HG03575 (cell line): ENCODE measurements around the gene GSC2.
"Not testable (repeated sequence)": the region's sequence is repeated elsewhere in the genome, so short reads cannot be mapped to it uniquely, and the experiment has no call there.

Experiments
- ATAC-seq: cut with Tn5 transposase; IDR thresholded peaks from one replicate; pipeline ENCODE4 v1.9.1; 2021; ENCODE audit not compliant: unreplicated experiment, insufficient number of reproducible peaks, low FRiP score; ENCODE audit errors: extremely low read depth

GSC2 gene

GRCh38 chr22:19167106-19167869 is 17.2 kb upstream of the GSC2 start:
- ATAC-seq = no peak

GRCh38 chr22:19166421-19166820 is 16.3 kb upstream of the GSC2 start:
- ATAC-seq = no peak

- ATAC-seq = no peak
Observed at GRCh38 chr22:19164425-19164824, 14.3 kb upstream of the GSC2 start.

GRCh38 chr22:19158649-19159048 is 8.6 kb upstream of the GSC2 start:
- ATAC-seq = not testable (repeated sequence)

GRCh38 chr22:19156109-19156508 is 6.0 kb upstream of the GSC2 start:
- ATAC-seq = not testable (repeated sequence)

- no peak for ATAC-seq
Observed at GRCh38 chr22:19152942-19153883, 3.1 kb upstream of the GSC2 start.

- no peak for ATAC-seq
Observed at GRCh38 chr22:19151329-19152191, 1.5 kb upstream of the GSC2 start.

- ATAC-seq = no peak
Observed at GRCh38 chr22:19150482-19151328, 613 bp upstream of the GSC2 start.

GRCh38 chr22:19149047-19149883 is 827 bp downstream of the GSC2 start:
- no peak for ATAC-seq

GRCh38 chr22:19148417-19149046 is 1.6 kb downstream of the GSC2 start:
- no peak for ATAC-seq

GRCh38 chr22:19147195-19147780 is 2.8 kb downstream of the GSC2 start:
- ATAC-seq = no peak

GRCh38 chr22:19146215-19146968 is 3.7 kb downstream of the GSC2 start:
- no peak for ATAC-seq

GRCh38 chr22:19143967-19144400 is 6.1 kb downstream of the GSC2 start:
- ATAC-seq = no peak

GRCh38 chr22:19143212-19143611 is 6.9 kb downstream of the GSC2 start:
- no peak for ATAC-seq

- ATAC-seq = no peak
Observed at GRCh38 chr22:19142394-19142793, 7.7 kb downstream of the GSC2 start.

- no peak for ATAC-seq
Observed at GRCh38 chr22:19139974-19140373, 10.1 kb downstream of the GSC2 start.
